ENCODE results near the gene LAMTOR2. TPM values are rescaled to one million over a fixed set of nuclear protein-coding genes. Genes with fewer than 3 reads are reported as not detected.

Gene LAMTOR2
- total and polyA plus RNA-seq, 2 of the 8 experiments (the other 6 are each of a cell fraction or from before 2014, with no cell fraction given) = 54.7 to 122 TPM

GRCh38 chr1:156060937-156061636 lies 6.5 kb downstream of the LAMTOR2 start, which contains the start of gene RAB25 (continued):
- TF ChIP-seq GABPA (IDR thresholded peaks at IDR 0.05; ENCODE audit: borderline replicate concordance, insufficient read depth, low read length) = peak; percentile 18; the same call in 1 of the 2 replicates
- peak in 1 of 2 experiments; percentile 35; a peak in 1 of 3 replicates for TF ChIP-seq EP300 (IDR thresholded peaks at IDR 0.05; ENCODE audit: borderline replicate concordance in 1 of 2, low read depth in 2 of 2, low read length in 2 of 2)
- no peak for TF ChIP-seq RFX5 (IDR thresholded peaks at IDR 0.05; ENCODE audit: borderline replicate concordance, low read depth, low read length)
- TF ChIP-seq JUN (IDR thresholded peaks at IDR 0.05; ENCODE audit: low read depth, low read length) = 0 out of 2 replicates have a peak, but pooled peaks have one; percentile 60
- TF ChIP-seq SIN3A (conservative IDR thresholded peaks at IDR 0.05 in 1 of 2, IDR thresholded peaks at IDR 0.05 in 1 of 2; ENCODE audit: low read depth in 1 of 2, low read length in 2 of 2) = peak in 1 of 2 experiments; percentile 52; a peak in 1 of 4 replicates
- peak; percentile 52 to 54; a peak in 2 of 3 replicates for TF ChIP-seq POLR2A (IDR thresholded peaks at IDR 0.05; ENCODE audit: control extremely low read depth in 1 of 2, low read depth in 2 of 2, low read length in 2 of 2)
- TF ChIP-seq RNF2 (IDR thresholded peaks at IDR 0.05; ENCODE audit: borderline replicate concordance, low read depth, low read length, missing control alignments, poor library complexity, severe bottlenecking) = no peak
- peak; percentile 99 for TF ChIP-seq ASH2L (IDR thresholded peaks at IDR 0.05; ENCODE audit: low read length)
- peak; percentile 96 for TF ChIP-seq RBBP5 (IDR thresholded peaks at IDR 0.05; ENCODE audit: borderline replicate concordance, low read depth, low read length)
- TF ChIP-seq CREB1 (IDR thresholded peaks at IDR 0.05) = peak; percentile 90
- no peak for TF ChIP-seq ATF2 (IDR thresholded peaks at IDR 0.05; ENCODE audit: low read length)
- TF ChIP-seq TAF7 (optimal IDR thresholded peaks at IDR 0.05; ENCODE audit: borderline replicate concordance, low read depth, low read length) = peak; percentile 64
- TF ChIP-seq POLR2AphosphoS5 (IDR thresholded peaks at IDR 0.05; ENCODE audit: low read depth, low read length) = peak; percentile 63; the same call in 1 of the 2 replicates
- TF ChIP-seq CHD2 (IDR thresholded peaks at IDR 0.05; ENCODE audit: low read length) = peak; percentile 58; the same call in 1 of the 2 replicates
